ENCODE results near the gene RTN4IP1.
"Not testable (repeated sequence)": the region's sequence is repeated elsewhere in the genome, so short reads cannot be mapped to it uniquely, and the experiment has no call there.

Gene RTN4IP1

DNA sequence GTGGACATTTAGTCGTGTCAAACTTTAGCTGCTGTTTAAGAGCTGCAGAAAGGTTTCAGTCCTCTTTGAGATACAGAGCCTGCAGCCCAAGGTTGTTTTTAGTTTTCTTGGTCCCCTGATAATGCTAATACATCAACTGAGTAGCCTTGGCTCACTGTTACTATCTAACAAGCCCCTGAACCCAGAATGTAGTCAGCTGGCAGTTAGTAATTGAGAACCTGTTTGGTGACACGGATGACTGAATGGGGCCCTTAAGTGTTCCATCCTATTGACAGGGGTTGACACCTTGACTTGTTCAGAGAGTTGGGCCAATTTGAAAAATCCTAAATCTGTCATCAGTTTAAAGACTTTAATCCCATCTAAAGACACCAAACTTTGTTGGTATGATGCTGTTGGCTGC lies 2.8 kb downstream of the RTN4IP1 start:
- no peak for DNase-seq

DNA sequence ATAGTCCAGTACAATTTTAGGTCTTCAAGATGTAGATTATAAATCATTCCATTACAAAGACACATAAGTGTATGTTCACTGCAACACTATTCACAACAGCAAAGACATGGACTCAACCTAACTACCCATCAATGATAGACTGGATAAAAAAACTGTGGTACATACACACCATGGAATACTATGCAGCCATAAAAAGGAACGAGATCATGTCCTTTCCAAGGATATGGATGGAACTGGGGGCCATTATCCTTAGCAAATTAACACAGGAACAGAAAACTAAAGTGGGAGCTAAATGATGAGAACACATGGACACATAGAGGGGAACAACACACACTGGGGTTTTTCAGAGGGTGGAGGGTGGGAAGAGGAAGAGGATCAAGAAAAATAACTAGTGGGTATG lies 6.3 kb downstream of the RTN4IP1 start:
- no peak for DNase-seq

DNA sequence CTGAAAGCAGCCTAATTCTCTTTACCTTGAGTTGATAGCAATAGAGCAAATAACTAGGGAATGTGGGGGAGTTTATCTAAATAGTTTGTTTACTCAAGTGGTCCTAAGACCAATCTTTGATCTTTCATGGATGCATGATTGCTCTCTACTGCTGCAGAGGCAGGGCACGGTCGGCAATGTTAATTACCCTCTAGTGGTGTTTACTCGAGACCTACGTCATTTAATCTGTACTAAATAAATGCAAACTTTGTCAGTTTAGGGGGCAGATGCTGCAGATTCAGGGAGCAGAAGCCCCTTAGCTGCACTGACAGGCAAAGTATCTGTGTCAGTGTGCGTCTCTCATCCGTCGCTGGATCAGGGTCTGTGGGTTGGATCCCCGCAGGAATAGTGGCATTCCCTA lies 6.9 kb downstream of the RTN4IP1 start:
- DNase-seq: no peak

DNA sequence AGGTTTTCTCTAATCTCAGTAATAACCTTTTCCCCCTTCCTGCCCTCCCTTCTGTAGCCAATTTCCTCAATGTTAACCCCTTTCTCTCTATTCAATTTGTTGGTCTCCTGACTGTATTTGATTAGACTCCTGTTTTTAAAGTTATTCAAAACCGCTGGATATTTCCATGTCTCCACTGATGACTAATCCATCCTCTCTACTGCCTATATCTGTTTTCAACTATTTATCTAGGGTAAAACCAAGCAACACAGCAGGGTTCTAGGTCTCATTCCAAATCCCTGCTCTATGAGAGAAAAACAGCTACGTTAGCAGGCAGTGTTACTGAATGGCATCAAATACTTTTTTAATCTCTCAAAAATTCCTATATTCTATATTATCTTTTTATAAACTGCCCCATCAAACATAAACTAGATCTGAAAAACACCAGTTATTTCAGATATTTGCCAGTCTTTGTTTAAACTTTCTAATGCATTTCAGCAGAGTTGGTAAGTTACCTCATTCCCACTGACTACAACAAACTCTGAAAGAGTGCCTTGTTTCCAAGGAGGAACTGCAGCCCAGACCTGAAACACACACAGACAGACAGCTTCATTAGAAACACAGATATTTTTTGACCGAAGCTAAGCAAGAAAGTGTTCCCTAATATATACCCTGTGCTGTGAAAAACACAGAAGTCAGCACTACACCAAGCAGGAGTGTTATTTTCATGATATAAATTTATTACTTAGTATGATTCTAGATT lies 8.2 kb downstream of the RTN4IP1 start:
- DNase-seq: no peak

DNA sequence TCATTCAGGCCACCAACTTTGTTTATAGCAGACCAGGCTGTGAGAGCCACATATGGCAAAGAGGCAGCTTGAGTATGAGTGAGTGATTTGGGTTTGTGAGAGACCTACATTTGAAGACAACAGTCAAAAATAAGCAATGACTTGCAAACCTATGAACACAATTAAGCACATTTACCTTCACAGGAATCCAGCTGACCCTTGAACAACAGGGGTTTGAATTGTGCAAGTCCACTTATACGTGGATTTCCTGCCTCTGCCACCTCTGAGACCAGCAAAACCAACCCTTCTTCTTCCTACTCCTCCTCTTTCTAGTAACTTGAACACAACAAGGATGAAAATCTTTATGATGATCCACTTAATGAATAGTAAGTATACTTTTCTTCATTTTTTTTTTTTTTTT lies 10.1 kb downstream of the RTN4IP1 start:
- no peak for DNase-seq

DNA sequence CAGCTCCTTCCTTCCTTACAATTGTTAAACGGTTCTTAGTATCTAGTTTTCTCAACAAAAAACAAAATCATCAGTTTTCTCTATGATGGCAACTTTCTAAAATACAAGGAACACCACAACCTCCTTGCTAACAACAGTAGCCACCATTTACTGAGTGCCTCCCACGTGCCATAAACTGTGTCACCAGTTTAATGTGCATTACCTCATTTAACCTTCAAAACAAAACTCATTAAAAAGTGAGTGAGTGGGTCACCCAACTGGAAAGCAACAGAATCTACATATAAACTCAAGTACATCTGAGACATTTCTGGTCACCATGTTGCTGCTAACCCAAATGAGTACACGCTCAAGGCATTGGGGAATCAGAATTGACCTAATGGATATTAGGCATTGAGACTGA lies 11.0 kb downstream of the RTN4IP1 start:
- no peak for DNase-seq

DNA sequence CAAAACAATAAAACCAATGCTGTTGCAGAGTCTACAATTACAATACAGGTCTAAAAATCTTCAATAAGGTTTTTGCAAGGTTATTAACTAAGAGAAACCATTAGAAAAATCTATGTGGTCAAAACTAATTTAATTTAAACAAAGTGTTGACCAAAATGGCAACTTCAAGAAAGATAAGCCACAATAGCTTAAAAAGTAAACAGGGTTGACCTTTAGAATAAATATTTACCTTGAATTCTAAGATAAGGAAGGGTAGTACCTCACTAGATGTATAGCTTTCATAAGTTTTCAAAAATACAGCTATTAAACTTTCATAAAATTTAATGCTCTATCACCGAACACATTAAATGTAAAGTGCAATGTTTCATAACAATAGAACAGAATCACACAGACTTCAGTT lies 11.4 kb downstream of the RTN4IP1 start:
- no peak for DNase-seq

DNA sequence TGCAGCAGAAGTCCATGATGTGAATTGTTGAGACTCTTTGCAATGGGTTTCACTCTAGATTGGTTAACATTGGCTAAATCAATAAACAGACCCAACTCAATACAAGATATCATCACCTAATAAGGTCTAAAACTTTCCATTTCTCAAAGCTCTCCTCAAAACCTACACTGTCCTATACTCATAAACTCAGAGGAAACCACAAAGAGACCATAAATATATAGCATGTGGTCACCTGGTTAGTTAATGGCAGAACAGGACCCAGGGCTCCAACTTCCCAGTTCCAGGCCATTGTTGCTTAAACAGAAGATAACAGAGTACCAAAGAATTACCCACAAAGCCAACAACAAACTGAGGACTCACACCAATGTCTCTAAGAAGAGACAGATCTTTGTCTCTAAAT lies 12.0 kb downstream of the RTN4IP1 start:
- DNase-seq: no peak

DNA sequence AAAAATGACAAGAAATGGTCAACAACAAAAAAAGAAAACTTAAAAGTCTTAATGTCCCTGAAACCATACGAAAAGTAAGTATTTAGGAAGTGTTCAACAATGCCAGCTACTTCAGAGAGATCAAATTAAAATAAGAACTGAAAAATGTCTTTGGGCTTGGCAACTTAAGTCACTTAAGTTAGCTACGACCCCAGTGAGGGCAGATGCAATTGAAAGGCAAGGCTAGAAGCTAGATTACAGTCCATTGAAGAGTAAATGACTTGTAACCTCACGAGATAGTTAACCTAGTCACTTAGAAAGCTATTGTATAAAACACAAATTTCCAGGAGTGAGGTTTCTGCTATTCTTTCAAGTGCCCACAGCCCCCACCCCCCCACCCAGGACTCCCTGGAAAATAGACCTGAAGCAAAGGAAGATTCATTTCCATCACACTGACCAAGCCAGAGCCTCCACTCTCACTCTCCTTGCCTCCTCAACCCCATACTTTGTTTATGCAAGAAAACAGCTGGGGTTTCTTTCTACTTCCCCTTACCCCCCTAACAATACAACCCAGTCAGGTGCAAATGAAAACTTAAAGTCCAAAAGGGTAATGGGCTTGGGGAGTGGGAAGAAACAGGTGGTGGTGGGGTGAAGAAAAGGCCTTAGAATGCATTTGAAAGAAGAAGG lies 14.6 kb downstream of the RTN4IP1 start:
- DNase-seq: no peak

DNA sequence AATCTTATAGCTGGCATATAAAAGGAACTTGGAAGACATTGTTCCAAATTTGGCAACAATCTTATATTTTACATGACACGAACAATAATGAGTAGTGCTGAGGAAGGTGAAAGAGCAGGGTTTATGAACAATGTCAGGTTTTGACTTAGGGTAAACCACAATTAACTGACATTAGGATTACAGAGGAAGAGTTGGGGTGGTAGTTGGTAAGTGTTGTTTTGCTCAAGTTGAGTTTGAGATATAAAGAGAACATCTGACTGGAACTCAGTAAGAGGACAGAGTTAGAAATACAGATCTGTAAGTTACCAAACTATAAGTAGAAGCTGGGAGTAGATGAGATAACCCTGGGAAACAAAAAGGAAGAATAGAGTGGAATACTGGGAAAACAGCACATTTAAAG lies 15.1 kb downstream of the RTN4IP1 start:
- no peak for DNase-seq

DNA sequence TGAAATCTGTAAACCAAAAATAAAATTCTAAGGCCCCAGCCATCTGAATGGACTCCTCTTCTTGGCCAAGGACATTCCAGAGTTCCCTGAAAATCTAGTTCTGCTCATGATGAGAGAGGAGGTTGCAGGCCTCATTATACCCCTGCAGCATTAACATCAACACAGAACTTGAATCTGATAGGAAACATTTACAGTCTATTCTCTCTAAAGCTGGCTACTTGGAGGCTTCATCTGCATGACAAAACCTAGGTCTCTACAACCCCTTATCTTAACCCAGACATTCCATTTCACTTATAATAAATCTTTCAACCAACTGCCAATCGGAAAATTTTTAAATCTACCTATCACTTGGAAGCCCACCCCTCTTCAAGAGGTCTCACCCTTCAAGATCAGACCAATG lies 15.7 kb downstream of the RTN4IP1 start:
- DNase-seq: no peak

DNA sequence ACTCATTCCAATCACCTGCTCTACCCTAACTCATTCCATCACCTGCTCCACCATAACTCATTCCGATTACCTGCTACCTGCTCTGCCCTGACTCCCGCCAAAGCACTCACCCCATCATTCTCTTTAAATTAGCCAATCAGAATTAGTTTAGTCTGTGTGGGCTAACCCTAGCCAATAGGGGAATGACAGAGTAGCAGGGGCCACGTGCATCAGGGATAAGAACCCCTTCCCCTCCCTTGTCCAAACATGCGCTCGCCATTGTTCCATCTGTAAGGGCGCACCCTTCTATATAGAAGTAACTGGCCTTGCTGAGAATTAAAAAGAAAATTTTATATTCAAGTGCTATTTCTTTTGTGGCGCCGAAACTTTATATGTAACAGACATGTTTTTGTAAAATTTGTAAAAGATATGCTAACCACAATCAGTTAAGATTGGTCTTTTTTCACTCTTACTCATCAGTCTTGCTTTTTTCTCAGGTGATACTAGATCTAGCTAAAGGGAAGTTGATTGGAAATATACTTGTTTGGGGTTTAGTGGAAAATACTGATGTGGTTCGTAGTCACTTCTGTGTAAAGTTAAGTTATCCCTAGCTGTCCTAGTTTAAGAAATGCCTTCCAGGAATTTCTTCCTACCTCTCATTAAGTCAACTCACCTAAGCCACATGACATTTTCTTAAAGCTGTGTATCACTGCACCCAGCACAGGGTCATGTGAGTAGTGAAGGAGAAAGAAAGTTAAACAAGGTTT lies 16.5 kb downstream of the RTN4IP1 start:
- DNase-seq: no peak

DNA sequence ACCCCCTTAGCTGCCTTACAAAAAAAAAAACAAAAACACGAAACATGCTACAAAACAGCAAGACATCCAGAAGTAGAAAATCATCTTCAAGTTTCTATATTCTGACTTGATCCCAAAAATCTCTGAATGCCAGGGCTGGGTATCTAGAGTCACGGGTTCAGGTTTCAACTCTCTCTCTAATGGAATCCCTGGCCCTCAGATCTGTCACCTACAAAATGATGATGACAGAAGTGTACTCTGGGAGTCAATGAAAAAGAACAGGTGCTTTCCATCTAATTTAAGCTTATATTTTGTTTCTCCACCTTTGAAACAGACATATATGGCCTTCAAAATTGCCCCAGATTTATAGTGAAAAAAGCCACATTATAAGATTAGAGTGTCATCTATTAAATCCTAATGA lies 18.3 kb downstream of the RTN4IP1 start:
- DNase-seq: no peak

DNA sequence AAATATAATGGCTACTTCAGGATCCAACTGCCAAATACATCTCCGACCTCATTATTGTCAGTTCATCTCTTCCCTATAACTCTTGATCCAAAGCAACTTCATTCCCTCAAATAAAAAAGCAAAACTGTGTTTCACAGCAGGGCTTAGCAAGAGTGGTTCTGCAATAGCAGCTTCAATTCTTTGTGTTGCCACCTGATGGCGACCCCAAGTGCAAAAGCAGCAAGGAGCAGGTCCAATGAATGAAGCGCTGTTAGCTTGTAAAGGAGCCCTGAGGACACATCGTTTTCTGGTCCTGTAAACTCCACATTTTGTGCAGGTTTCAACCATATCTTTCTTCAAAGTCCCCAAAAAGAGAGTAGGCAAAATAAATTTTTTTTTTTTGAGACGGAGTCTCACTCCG lies 19.6 kb downstream of the RTN4IP1 start:
- no peak for DNase-seq

DNA sequence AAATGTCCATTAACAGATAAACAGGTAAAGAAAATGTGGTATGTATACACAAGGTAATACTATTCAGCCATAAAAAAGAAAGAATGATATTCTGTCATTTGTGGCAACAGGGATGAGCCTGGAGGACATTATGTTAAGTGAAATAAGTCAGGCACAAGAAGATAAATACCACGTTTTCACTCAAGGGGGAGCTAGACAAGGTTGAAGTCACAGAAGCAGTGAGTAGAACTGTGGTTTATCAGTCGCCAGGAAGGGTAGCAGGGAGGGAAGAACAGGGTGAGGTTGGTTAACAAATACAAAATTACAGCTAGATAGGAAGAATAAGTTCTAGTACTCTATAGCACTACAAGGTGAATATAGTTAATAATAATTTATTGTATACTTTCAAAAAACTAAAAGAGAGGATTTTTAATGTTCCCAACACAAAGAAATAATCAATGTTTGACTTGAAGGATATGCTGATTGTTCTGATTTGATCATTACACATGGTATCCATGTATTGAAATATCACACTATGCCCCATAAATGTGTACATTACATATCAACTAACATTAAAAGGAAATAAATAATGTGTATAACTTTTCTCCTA lies 21.1 kb downstream of the RTN4IP1 start:
- DNase-seq: peak; percentile 49

DNA sequence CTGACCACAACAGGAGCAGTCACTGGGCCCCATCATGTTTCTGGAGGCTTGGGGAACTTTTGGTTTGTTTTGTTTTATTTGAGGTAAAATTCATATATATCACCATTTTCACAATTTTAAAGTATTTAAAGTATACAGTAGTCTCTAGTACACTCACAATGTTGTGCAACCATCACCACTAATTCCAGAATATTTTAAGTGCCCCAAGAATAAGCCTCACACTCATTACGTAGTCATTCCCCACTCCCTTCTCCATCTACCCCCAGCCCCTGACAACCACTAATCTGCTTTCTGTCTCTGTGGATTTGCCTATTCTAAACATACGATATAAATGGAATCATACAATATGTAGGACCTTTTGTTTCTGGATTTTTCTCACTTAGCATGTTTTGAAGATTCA lies 29.0 kb downstream of the RTN4IP1 start:
- DNase-seq: no peak

DNA sequence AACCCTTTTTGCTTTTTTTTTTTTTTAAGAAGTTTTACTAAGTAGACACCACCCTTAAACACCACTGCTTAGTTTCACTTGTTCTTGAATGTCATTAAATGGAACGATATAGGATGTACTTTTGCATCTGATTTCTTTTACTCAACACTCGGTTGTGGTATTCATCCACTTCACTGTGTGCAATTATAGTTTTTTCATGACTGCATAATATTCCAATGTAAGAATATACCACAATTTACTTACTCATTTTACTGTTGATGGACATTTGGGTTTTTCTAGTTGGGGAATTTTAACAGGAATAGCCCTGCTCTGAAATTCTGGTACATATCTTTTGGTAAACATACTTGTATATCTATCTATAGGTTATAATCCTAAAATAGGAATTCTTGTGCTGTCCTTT lies 29.9 kb downstream of the RTN4IP1 start:
- DNase-seq: no peak

DNA sequence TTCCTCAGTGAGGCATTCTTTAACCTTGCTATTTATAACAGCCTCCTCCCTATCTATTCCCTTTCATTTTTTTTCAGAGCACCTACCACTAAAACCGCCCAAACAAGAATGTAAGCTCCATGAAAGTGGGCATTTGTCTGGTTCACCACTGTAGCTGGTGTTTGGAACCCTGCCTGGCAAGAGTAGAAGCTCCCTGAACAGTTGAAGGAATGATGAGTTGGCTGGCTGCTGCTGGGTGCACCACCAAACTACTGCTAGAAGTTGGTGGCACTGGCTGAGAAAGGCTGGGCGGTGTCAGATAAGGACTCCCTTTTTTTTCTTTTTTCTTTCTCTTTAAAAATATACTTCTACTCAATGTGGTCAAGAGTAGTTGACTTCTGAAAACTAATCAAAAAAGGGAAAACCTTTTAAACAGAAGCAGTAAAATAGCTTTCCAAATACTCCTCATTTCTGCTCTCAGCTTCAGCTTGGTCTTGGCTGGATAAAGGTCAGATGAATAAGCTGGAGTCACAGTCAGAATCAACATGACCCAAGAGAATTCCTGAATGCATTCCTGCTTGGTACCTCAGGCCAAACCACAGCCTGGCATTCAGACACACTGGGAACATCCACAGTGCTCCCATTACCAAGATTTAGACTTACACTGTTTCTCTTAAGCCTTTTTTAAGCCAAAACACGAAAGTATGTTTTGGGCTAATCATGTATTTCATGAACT lies 38.0 kb downstream of the RTN4IP1 start:
- no peak for DNase-seq

DNA sequence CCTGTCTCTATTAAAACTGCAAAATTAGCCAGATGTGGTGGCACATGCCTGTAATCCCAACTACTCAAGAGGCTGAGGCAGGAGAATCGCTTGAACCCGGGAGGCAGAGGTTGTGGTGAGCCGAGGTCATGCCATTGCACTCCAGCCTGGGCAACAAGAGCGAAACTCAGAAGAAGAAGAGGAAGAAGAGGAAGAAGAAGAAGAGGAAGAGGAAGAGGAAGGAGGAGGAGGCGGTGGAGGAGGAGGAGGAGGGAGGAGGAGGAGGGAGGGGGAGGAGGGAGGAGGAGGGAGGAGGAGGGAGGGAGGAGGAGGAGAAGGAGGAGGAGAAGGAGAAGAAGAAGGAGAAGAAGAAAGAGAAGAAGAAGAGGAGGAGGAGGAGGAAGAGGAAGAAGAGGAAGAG lies 40.4 kb downstream of the RTN4IP1 start:
- not testable (repeated sequence) for DNase-seq

DNA sequence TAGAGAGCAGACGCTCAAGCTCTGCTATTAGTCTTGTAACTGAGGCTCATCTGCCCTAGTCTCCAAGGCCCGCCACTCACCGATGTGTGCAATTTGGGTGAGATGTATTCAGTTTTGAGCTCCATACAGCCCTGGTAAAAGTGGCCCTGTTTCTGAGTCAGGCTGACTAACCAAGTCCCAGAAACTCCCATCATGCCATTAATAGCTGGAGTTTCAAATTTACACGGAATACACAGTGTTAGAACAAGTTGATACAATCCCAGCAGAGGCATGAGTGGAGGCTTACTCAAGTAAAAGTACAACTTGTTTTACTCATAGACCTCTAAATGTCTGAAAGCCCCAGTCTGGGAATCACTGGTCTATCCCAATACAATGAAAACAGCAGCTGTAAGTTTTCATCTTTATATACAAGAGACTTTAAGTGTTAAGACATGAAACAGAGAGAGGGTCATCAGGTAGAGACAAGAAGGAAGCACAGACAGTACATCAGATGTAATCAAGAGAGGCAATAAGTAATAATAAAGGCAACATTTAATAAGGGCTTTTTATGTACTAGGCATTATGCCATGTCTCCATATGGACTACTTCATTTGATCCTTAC lies 42.4 kb downstream of the RTN4IP1 start:
- no peak for DNase-seq

DNA sequence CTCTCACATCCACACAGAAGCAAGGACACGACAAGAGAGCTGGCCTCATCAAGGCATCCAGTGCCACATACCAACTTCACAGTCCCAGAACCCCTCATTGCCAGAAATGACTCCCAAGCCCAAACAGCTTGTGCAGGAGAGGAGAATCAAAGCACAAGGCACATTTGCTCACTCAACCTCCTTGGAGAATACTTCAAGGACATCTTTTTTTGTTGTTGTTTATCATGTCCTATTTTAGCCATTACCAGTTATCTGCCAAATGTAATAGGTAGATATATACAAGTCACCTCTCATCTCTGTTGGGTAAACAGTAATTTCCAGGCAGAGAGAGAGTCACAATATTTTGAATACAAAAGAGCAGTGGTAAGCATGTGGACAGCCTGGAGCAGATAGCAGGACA lies 47.8 kb downstream of the RTN4IP1 start:
- DNase-seq: no peak

DNA sequence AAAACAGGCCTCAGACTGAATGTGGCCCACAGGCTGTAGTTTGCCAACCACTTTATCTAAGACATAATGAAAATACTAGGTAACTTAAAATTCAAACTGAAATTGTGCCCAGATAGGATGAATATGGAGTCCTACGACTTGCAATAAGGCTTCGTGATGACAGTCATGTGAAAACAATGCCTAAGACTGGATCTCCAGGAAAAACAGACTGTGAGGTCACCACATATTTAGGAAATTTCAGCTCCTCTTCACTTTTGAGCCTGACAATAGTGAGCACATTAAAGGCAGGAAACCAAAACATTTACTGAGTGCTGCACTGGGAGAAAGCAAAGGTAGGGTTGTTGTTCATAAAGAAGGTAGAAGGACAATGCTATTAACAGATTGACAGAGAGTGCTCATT lies 50.0 kb downstream of the RTN4IP1 start:
- DNase-seq: no peak

Data from NCI-H1694 (cell line).